Neural crest cell (in vitro differentiated cells): ENCODE data around the gene PRSS21. TPM values are rescaled to one million over a fixed set of nuclear protein-coding genes. Genes with fewer than 3 reads are reported as not detected.

Experiments used
- DNase-seq: peaks from one replicate; pipeline ENCODE4 v3.0.0; 2021; ENCODE audit warnings: low read depth, mixed read lengths, low spot score
- H3K27ac Mint-ChIP-seq: one replicate; pipeline ENCODE4 v1.8.0; 2021; ENCODE audit warnings: mild to moderate bottlenecking, mixed read lengths; ENCODE audit not compliant: unreplicated experiment
- H3K27me3 Mint-ChIP-seq: 2 replicates; pipeline ENCODE4 v1.8.0; 2021; ENCODE audit warnings: low read depth, mild to moderate bottlenecking, mixed read lengths
- H3K36me3 Mint-ChIP-seq: 2 replicates; pipeline ENCODE4 v1.8.0; 2021; ENCODE audit warnings: low read depth, mild to moderate bottlenecking, mixed read lengths
- H3K4me1 Mint-ChIP-seq: 2 replicates; pipeline ENCODE4 v1.8.0; 2021; ENCODE audit warnings: mixed read lengths
- H3K4me3 Mint-ChIP-seq: one replicate; pipeline ENCODE4 v1.8.0; 2021; ENCODE audit warnings: mild to moderate bottlenecking, mixed read lengths
- H3K9me3 Mint-ChIP-seq: 2 replicates; pipeline ENCODE4 v1.8.0; 2021; ENCODE audit warnings: mixed read lengths
- CTCF ChIP-seq: fragments of 200-600 bp; sonication (generic); conservative IDR thresholded peaks from 2 replicates; pipeline ENCODE4 v1.5.0; 2021; ENCODE audit warnings: antibody characterized with exemption, mild to moderate bottlenecking
- total RNA-seq: library from RNA; stranded (reverse); gene quantifications from 2 replicates; pipeline ENCODE4 v1.2.1, GENCODE V29; 2021

Gene PRSS21
- total RNA-seq, 1 donor from 2014 or later, result not detected

GRCh38 chr16:2818272-2818876 is 1.3 kb downstream of the PRSS21 start:
- Mint-ChIP-seq H3K27me3 (peaks cover 6% of the 10 kb centered on the region), H3K36me3 (no peaks in the 10 kb centered on the region), H3K9me3 (no peaks in the 10 kb centered on the region), H3K4me3 (no peak overlapping the region), H3K4me1 (no peaks in the 10 kb centered on the region), H3K27ac (no peak overlapping the region)
- DNase-seq, result no peak
- TF ChIP-seq CTCF, result no peak

- DNase-seq, result no peak
- no peak for TF ChIP-seq CTCF
- H3K27ac Mint-ChIP-seq, result no peak overlapping the region
- H3K36me3 Mint-ChIP-seq, result no peaks in the 10 kb centered on the region
- H3K4me3 Mint-ChIP-seq, result no peak overlapping the region
- H3K4me1 Mint-ChIP-seq, result no peaks in the 10 kb centered on the region
- no peaks in the 10 kb centered on the region for H3K9me3 Mint-ChIP-seq
- H3K27me3 Mint-ChIP-seq, result peaks cover 6% of the 10 kb centered on the region
Observed at GRCh38 chr16:2819179-2819938, 2.3 kb downstream of the PRSS21 start.

GRCh38 chr16:2819939-2820835 is 3.1 kb downstream of the PRSS21 start:
- Mint-ChIP-seq H3K27ac (no peak overlapping the region), H3K36me3 (no peaks in the 10 kb centered on the region), H3K27me3 (peaks cover 6% of the 10 kb centered on the region), H3K4me3 (no peak overlapping the region), H3K4me1 (no peaks in the 10 kb centered on the region), H3K9me3 (no peaks in the 10 kb centered on the region)
- no peak for TF ChIP-seq CTCF
- DNase-seq, result no peak

GRCh38 chr16:2820836-2821486 is 3.9 kb downstream of the PRSS21 start:
- H3K27ac Mint-ChIP-seq, result no peak overlapping the region
- peaks cover 7% of the 10 kb centered on the region for H3K27me3 Mint-ChIP-seq
- H3K36me3 Mint-ChIP-seq, result no peaks in the 10 kb centered on the region
- no peak overlapping the region for H3K4me3 Mint-ChIP-seq
- no peak for DNase-seq
- H3K9me3 Mint-ChIP-seq, result no peaks in the 10 kb centered on the region
- no peaks in the 10 kb centered on the region for H3K4me1 Mint-ChIP-seq
- TF ChIP-seq CTCF, result no peak

GRCh38 chr16:2821487-2822157 is 4.6 kb downstream of the PRSS21 start:
- TF ChIP-seq CTCF, result no peak
- no peaks in the 10 kb centered on the region for H3K9me3 Mint-ChIP-seq
- H3K4me1 Mint-ChIP-seq, result no peaks in the 10 kb centered on the region
- no peak overlapping the region for H3K4me3 Mint-ChIP-seq
- no peak for DNase-seq
- peaks cover 10% of the 10 kb centered on the region for H3K27me3 Mint-ChIP-seq
- no peaks in the 10 kb centered on the region for H3K36me3 Mint-ChIP-seq
- no peak overlapping the region for H3K27ac Mint-ChIP-seq
